Lower leg skin (tissue), 3 donors: ENCODE data around the gene RIMKLB.

Experiments used
- CTCF ChIP-seq, 3 donors: fragments of 450-650 bp; IDR thresholded peaks; one replicate each; pipeline ENCODE4 v1.5.1; 2016; ENCODE audit warnings: antibody characterized with exemption in 3 of 3, mild to moderate bottlenecking in 3 of 3, moderate library complexity in 2 of 3
- POLR2A ChIP-seq, 2 donors: fragments of 450-650 bp; IDR thresholded peaks; one replicate each; pipeline ENCODE4 v1.6.1; 2016 to 2017; ENCODE audit warnings: antibody characterized with exemption in 2 of 2, mild to moderate bottlenecking in 1 of 2, moderate library complexity in 1 of 2

GRCh38 chr12:8678661-8679111 is 19.1 kb upstream of the RIMKLB start:
- no peak for TF ChIP-seq POLR2A (IDR thresholded peaks at IDR 0.05)
- no peak for TF ChIP-seq CTCF (IDR thresholded peaks at IDR 0.05)
